HG03135 (cell line): ENCODE measurements around the gene PDLIM5.

Experiments used
- ATAC-seq: cut with Tn5 transposase; IDR thresholded peaks from one replicate; pipeline ENCODE4 v1.9.1; 2021; ENCODE audit warnings: mild to moderate bottlenecking, moderate library complexity; ENCODE audit not compliant: unreplicated experiment

PDLIM5 gene

GRCh38 chr4:94523033-94523580 lies 71.4 kb downstream of the PDLIM5 start:
- ATAC-seq, result no peak

- ATAC-seq, result no peak
These were observed 71.9 kb downstream of the PDLIM5 start for GRCh38 chr4:94523617-94524016.

GRCh38 chr4:94525993-94526728 lies 74.4 kb downstream of the PDLIM5 start:
- ATAC-seq, result peak; percentile 66

DNA sequence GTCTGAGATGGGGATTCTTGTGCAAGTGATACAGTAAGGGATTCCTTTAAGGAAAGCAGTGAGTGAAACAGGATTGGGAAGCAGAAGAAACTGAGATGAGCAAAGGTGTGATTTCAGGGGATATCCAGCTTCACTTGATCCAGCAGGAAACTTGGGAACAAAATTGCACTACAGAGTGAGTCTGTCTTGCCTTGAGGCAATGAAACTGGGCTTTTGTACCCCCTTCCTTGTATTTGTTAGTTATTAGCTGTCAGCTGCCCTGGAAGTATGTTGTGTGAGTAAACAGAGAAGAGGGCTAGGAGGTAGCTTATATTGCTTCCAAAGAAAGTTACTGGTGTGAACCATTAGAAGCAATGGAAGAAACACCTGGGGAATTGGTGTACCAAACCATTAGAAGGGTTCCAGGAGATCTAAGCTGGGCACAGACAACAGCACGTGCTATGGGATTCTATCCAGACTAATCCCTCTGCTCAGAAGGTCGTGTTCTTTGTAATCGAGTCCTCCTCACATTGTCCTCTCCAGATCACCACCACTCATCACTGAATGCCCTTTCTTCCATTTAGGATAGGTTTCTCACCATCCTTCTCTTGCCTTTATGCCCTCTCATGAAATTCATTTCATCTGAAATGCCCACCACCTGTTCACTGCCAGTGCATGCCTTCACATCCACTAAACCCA lies 76.0 kb downstream of the PDLIM5 start:
- no peak for ATAC-seq

DNA sequence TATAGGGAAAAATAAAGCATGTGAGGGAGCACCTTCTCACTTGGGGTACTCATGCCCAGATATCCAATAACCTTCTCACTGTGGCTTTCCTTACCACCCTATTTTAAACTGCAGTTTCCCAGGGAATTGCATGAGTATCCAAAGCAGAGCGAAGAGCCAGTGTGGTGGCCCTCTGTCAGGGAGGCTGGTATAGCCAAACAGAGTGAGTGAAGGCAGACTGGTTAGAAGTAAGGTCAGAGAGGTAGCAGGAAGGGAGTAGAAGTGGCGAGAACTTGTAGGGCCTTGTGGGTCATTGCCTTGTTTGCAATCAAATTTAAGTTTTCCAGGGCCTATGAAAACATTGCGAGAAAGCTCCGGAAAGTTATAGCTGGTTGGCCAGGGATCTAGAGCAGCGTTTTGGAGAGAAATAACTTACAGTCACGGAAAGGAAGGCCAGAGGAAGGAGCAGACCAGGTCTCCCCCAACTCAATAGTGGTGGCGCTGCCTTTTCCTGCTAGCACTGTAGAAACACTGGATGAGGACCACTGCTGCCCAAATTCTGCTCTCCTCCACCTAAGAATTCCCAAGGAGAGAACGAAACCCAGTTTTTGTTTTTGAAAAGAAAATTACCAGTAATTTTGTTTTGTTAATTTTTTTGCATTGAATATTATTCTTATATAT lies 77.2 kb downstream of the PDLIM5 start:
- ATAC-seq, result no peak

DNA sequence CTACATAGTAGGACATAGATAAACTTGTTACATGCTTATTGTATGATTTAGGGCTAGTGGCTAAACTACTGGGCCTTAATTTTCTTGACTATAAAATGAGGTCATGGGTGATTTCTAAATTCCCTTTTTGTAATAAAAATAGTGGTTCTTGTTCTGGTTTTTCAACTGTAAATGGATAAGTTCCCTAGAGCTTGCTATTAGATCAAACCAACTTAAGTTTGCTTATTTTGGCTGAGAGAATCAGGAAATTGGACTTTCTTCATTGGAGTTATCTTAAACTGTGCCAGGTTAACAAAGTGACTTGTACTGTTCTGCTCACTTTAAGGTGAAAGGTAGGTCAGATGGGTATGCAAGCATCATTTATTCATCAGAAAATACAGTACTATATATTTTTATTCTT lies 78.3 kb downstream of the PDLIM5 start:
- ATAC-seq, result no peak

DNA sequence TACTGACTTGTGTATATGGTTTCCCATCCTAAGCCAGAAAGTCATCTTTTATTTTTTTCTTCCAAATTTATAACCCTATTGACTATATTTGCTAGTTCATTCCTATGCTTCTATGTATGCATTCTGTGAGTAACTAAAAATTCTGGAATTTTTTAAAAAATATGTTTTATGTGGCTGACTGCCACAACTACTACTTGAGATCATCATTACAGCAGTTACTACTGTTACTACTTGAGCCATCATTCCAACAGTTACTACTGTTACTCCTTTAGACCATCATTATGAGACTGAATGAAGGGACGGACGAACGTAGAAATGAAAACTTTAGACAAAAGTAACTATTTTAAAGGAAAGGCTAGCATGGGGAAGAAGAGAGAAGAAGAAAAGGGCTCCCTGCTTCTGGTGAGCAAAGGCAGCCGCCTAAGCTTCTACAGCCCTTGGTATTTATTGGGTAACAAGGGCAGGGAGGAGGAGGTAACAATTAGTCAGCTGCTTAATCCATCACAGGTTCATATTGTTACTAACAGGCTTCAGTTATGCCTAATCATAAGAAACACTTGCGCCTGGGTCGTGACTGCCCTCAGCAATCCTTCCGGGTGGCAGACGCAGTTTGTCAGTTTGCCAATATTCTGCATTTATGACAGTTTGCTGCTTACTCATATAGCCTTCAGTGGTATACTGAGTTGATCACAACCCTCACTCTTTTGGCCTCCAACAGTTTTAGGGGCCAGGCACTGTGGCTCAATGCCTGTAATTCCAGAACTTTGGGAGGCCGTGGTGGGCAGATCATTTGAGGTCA lies 80.4 kb downstream of the PDLIM5 start:
- ATAC-seq, result no peak

GRCh38 chr4:94533405-94534223 lies 81.9 kb downstream of the PDLIM5 start:
- no peak for ATAC-seq

- ATAC-seq, result peak; percentile 95
These were observed 82.9 kb downstream of the PDLIM5 start for GRCh38 chr4:94534401-94535312.

- no peak for ATAC-seq
These were observed 84.3 kb downstream of the PDLIM5 start for GRCh38 chr4:94536049-94536448.

DNA sequence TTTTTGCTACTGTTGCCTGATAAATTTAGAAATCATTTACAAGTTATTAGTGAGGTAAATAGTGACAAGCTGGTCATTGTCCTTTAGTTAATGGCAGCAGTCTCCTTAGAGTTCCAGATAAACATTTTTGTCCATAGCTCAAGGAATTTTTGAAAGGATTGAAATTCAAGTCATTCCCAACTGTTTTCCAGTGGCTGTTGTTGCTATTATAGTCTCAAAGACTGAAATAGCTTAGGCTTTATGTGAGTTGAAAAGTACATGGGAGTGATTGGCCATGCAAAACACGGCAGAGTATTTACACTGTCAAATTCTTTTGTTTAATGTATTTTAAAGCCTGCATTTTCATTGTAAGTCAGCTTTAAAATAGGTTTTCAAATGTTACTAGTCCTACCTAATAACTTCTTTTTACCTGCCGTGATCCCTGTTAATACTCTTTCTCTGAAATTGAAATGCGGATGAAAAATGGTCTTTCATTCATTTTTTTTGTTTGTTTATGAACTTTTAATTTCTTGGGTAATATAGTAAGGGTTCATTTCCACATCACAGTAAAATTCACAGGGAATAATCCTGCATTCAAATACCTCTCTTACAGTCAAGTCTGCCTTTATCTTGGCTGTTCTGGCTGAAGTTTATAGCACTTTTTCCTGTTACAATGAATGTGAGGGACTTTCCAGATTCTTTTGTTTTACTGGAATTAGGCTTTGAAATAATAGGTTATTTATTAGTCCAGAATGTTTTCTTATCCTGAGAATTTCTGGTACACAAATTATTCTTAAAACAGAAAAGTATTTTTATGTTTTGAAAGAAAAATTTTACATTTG lies 85.1 kb downstream of the PDLIM5 start:
- ATAC-seq, result no peak

DNA sequence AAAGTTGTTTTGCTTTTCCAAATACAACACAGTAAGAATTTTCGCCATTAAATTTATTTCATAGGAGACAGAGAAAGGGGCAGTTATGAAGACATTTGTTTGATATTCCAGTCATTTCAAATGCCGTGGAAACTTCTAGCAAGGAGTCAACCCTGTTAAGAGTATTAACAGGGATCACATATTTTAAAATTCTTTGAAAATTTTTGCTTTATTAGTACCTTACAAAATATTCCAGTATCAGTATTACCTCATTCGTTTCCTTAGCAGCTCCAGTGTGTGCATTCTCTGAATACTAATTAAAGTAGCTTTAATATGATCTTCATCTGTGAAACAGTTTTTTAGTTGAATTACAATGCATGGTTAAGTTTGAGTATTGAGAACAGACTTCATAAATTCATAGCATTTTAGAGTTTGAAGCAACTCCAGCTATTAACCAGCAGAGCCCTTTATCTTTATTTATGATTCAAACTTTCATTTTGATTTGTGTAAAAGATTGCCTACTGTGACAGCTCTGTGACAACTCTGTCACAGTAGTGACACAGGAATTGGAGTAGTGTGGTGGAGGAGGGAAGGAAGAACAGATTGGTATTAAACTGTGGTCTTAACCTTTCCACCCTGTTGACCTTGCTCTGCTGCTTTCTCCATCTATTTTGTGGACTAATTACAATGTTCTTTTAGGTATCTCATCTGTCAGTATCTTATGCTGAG lies 86.3 kb downstream of the PDLIM5 start:
- ATAC-seq, result no peak

DNA sequence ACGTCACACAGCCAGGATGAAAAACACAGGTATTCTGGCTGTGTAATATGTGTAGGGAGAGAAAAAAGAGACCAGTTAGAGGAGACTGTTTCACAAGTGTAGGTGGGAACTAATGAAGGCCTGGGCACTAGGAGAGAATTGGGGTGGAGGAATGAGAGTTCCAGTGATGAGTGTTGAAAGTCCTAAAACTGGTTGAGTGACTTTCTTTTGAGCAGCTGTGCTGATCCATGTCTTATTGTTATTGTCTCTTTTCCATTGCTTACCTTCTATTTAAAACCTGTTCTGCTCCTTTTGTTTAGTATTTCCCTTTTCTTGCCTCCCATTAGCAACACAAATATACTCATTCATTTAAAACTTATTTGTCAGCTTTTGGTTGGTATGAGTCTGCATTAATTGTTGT lies 88.7 kb downstream of the PDLIM5 start:
- ATAC-seq, result no peak

- ATAC-seq, result no peak
These were observed 93.1 kb downstream of the PDLIM5 start for GRCh38 chr4:94544811-94545210.

DNA sequence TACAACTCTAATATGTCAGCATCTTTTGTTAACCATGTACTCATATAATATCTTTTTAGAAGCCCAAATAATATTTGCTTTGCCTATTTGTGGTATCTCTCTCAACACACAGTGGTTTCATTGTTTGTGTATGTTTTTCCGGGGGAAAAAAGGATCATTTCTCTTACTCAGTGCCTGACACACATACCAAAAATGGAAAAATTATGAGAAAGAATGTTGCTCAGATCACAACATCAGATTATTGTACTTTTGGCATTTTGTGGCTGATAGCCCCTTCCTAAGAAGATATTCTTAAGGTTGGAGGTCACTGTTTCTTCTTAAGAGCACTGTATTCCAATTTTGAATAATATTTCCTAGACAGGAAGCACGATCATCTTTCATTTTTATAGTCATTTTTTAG lies 93.6 kb downstream of the PDLIM5 start:
- ATAC-seq, result no peak

DNA sequence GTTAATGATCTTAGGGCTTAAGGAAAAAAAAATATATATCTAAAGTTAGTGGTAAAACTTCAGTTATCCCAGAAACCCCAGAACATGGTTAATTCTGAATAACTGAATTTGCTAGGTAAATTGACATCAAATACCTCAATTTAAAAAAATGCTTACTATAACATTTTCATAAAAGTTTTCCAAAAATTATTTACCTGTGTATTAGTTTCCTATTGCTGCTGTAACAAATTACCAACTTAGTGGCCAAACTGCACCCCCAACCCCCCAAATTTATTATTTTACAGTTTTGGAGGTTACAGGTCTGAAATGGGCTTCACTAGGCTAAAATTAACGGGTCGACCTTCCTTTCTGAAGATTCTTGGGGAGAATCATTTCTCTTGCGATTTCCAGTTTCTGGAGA lies 95.2 kb downstream of the PDLIM5 start:
- no peak for ATAC-seq

DNA sequence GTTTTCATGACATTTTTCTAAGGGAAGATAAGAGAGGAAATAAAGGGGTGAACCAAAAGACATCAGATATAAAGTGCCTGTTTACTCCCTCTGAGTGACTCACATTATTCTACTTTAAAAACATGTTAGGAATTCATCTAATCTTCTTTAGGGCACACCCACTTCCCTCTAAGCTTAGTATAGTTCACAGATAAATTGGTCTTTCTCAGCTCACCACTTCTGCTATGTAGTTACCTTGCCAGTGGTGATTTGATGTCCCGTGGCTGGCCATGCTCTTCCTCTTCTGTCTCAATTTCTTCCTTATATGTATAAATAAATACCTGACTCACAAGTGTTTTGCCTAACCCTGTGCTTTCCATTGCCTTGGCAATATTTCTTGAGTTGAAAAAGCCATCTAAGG lies 96.8 kb downstream of the PDLIM5 start:
- ATAC-seq, result no peak

- ATAC-seq, result no peak
These were observed 98.6 kb downstream of the PDLIM5 start for GRCh38 chr4:94550352-94550751.
